Adipocyte (in vitro differentiated cells): ENCODE data around the gene DYDC1.

Experiments used
- DNase-seq: peaks from one replicate; pipeline ENCODE4 v3.0.0-alpha.2; 2015; ENCODE audit warnings: low read depth
- H3K27me3 ChIP-seq: replicated peaks from 2 replicates; pipeline ENCODE4 v1.7.0; 2013; ENCODE audit warnings: mild to moderate bottlenecking, low read length, moderate library complexity; ENCODE audit not compliant: control insufficient read depth, insufficient read depth
- H3K36me3 ChIP-seq: 2 replicates; pipeline ENCODE4 v1.7.0; 2013; ENCODE audit warnings: low read length, mild to moderate bottlenecking, moderate library complexity; ENCODE audit not compliant: control insufficient read depth, insufficient read depth, severe bottlenecking
- H3K4me1 ChIP-seq: 2 replicates; pipeline ENCODE4 v1.7.0; 2013; ENCODE audit warnings: mild to moderate bottlenecking, low read length, moderate library complexity; ENCODE audit not compliant: control insufficient read depth, insufficient read depth
- H3K4me3 ChIP-seq: 2 replicates; pipeline ENCODE4 v1.7.0; 2013; ENCODE audit warnings: mild to moderate bottlenecking, low read length, moderate library complexity
- H3K9ac ChIP-seq: 2 replicates; pipeline ENCODE4 v1.7.0; 2013; ENCODE audit warnings: mild to moderate bottlenecking, low read length, moderate library complexity
- H3K9me3 ChIP-seq: 2 replicates; pipeline ENCODE4 v1.7.0; 2013; ENCODE audit warnings: mild to moderate bottlenecking, low read length, moderate library complexity; ENCODE audit not compliant: control insufficient read depth

DYDC1 gene

DNA sequence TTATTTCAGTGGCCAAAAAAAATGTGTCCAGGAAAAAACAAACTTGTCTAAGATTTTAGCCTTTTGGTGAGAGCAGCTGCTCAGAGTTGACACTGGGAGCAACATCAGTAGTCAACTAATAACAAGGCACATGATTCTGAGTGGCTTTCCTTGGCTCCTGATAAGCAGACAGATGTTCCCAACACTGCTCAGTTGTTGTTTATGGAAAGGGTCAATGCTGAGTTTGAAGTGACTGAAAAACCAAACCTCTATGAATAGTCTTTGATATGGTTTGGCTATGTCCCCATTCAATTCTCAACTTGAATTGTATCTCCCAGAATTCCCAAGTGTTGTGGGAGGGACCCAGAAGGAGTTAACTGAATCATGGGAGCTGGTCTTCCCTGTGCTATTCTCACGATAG is 12.3 kb downstream of the DYDC1 start:
- Histone ChIP-seq H3K36me3 (no peaks in the 10 kb centered on the region), H3K27me3 (peaks cover 3% of the 10 kb centered on the region), H3K4me3 (no peak overlapping the region), H3K9me3 (no peaks in the 10 kb centered on the region), H3K9ac (no peak overlapping the region), H3K4me1 (no peaks in the 10 kb centered on the region)
- DNase-seq = no peak

DNA sequence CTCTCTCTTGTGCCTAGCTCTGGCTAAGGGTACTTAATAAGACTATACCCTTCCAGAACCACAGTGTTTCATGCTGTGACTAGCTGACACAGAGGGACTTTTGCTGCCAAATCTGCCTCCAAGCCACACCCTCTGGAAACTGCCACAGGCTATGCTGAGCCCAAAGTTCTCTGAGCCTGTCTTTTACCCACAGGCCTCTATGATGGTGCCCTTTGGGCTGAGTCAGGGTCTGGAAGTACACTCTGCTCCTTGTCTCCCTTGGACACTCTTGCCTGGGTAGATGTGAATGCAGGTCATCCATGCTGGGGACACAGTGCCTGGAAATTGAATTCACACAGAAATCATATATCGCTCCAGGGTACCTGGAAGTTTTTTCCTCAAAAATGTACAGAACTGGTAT is 22.6 kb downstream of the DYDC1 start:
- no peak overlapping the region for H3K4me3 ChIP-seq
- H3K9ac ChIP-seq = no peak overlapping the region
- peaks cover under 1% of the 10 kb centered on the region for H3K27me3 ChIP-seq
- no peak for DNase-seq
- H3K36me3 ChIP-seq = no peaks in the 10 kb centered on the region
- H3K9me3 ChIP-seq = no peaks in the 10 kb centered on the region
- H3K4me1 ChIP-seq = no peaks in the 10 kb centered on the region

DNA sequence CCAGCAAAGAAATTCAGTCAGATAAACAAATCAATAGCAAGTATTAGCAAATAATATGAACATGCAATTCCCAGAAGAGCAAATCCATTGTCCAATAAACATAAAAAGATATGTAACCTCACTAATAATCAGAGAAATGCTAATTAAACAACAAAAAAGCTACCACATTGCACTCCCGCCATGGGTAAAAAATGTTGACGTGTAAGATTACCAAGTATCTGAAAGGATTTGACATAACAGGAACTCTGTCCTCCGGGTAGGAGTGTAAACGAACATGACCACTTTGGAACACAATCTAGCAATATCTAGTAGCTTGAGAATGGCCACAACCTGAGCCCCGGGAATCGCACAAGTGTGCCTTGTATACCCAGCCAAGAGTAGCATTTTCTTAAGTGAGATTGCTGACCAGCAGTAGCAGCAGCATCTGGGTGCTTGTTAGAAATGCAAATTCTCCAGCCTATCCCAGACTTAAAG is 31.6 kb downstream of the DYDC1 start:
- no peak for DNase-seq

DNA sequence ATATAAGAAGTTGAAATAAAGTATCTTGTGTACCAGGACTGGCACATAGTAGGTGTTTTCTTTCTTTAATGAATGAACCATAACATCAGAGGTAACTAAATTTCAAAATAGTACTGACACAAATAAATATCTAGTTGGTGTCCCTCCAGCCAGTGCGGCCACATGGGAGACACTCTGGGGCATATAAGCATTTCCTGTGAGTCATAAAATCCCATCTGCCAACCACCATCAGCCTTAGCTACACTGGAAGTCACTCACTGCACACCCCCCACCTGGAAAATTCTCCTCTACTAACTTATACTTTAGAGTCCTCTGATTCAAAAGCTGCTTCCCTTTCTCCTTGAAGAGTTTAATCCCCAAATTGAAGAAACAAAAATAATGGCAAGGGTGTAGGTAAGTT is 32.5 kb downstream of the DYDC1 start:
- Histone ChIP-seq H3K4me3 (no peak overlapping the region), H3K9me3 (no peaks in the 10 kb centered on the region), H3K27me3 (peaks cover 14% of the 10 kb centered on the region), H3K9ac (no peak overlapping the region), H3K36me3 (no peaks in the 10 kb centered on the region), H3K4me1 (peaks cover 3% of the 10 kb centered on the region)
- no peak for DNase-seq

More for the DNA sequence above, 31.6 kb downstream of the DYDC1 start:
- Histone ChIP-seq H3K27me3 (peaks cover 14% of the 10 kb centered on the region), H3K4me3 (no peak overlapping the region), H3K36me3 (no peaks in the 10 kb centered on the region), H3K9me3 (no peaks in the 10 kb centered on the region), H3K9ac (no peak overlapping the region), H3K4me1 (peaks cover 3% of the 10 kb centered on the region)

DNA sequence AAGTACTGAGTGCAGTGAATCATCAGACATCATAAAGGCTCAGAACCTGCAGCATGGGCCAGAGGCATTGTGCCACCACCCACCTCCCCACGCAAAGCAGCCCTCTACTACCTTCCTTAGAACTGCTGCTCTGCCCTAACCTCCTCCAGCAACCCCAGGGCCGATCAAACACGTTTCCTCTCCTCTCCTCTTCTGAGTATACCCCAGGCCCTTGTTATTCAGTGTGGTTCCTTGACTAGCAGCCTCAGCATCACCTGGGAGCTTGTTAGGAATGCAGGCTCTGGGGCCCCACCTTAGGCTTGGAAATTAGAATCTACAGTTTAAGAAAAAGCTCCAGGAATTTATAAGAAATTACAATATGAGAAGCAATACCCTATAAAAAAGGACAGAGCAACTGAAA is 33.2 kb downstream of the DYDC1 start:
- Histone ChIP-seq H3K27me3 (peaks cover 7% of the 10 kb centered on the region), H3K4me1 (peaks cover 3% of the 10 kb centered on the region), H3K36me3 (no peaks in the 10 kb centered on the region), H3K9me3 (no peaks in the 10 kb centered on the region), H3K4me3 (no peak overlapping the region), H3K9ac (no peak overlapping the region)
- no peak for DNase-seq

DNA sequence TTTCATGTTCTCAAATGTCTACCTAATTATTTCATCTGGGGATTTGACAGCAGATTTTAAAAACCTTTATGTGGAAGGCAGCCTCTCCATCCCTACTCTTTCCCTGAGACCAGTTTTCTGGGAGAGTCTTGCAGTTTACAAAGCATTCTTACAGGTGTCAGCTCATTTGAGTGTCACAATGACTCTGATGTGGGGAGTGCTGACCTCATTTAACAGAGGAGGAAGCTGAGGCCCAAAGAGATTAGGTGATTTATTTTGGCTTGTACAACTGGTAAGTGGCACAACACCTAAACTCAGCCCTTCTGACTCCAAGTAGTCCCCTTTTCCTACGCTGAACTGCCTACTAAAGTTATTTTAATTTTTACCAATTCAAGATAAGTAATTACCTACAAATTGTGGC is 33.8 kb downstream of the DYDC1 start:
- peaks cover 7% of the 10 kb centered on the region for H3K27me3 ChIP-seq
- peaks cover 2% of the 10 kb centered on the region for H3K9me3 ChIP-seq
- H3K4me3 ChIP-seq = no peak overlapping the region
- no peak overlapping the region for H3K9ac ChIP-seq
- no peaks in the 10 kb centered on the region for H3K36me3 ChIP-seq
- H3K4me1 ChIP-seq = peaks cover 3% of the 10 kb centered on the region
- no peak for DNase-seq

DNA sequence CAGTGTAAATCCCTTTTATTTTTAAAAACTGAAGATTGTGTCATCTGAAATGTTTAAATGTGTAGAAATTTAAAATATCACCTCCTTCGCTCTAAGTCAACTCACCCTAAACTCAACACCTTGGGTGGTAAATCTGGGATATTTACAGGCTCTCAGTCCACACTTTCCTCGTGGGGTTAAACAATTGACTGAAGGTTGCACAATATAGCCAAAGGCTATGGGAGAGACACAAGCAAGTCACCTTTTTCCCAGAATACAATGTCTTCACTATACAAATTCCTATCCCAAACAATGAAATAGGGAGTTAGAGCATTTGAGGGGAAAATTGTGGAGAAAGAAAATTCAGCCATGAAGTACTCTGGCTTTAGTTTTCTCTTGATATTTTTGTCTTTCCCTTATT is 34.4 kb downstream of the DYDC1 start:
- H3K9ac ChIP-seq = no peak overlapping the region
- H3K36me3 ChIP-seq = no peaks in the 10 kb centered on the region
- peaks cover 3% of the 10 kb centered on the region for H3K4me1 ChIP-seq
- DNase-seq = no peak
- no peak overlapping the region for H3K4me3 ChIP-seq
- peaks cover 7% of the 10 kb centered on the region for H3K9me3 ChIP-seq
- peaks cover 7% of the 10 kb centered on the region for H3K27me3 ChIP-seq

DNA sequence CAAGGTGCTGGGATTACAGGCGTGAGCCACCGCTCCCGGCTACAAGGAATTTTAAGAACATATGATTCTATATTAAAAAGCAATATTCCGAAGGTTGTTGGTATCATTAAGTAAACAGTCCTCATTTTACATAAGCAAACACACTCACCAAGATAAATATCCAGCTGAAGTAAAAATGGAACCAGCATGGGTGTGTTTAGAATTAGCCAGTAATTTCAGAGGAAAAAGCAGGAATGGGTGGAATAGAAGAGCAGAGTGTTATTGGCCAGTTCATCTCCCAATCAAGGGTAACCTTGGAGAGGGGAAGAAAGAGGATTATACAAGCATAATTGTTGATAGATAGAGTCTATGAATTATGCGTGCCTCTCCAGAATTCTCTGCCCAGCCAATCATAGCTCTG is 35.4 kb downstream of the DYDC1 start:
- peaks cover 10% of the 10 kb centered on the region for H3K9me3 ChIP-seq
- no peak overlapping the region for H3K9ac ChIP-seq
- peaks cover 7% of the 10 kb centered on the region for H3K27me3 ChIP-seq
- no peaks in the 10 kb centered on the region for H3K36me3 ChIP-seq
- no peak for DNase-seq
- H3K4me3 ChIP-seq = no peak overlapping the region
- peaks cover 3% of the 10 kb centered on the region for H3K4me1 ChIP-seq

DNA sequence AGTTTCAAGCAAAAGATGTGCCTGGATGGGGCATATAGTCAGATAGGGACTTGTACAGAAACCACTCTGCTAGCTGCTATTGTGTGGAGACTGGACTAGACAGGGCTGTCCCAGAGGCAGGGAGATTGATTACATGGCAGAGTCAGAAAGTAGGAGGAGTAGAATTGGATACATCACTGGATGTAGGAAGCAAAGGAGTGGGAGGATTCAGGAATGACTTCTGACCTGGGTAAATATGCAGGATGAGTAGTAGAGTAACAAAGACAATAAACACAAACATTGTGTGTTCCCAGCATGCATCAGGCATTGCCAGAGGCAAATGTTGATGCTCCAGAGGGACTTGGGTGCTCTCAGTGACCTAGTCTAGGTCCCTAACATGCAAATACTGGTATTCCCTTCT is 36.2 kb downstream of the DYDC1 start:
- no peak overlapping the region for H3K4me3 ChIP-seq
- peaks cover 3% of the 10 kb centered on the region for H3K4me1 ChIP-seq
- no peaks in the 10 kb centered on the region for H3K36me3 ChIP-seq
- no peak for DNase-seq
- peaks cover 10% of the 10 kb centered on the region for H3K9me3 ChIP-seq
- H3K27me3 ChIP-seq = peaks cover 3% of the 10 kb centered on the region
- no peak overlapping the region for H3K9ac ChIP-seq

DNA sequence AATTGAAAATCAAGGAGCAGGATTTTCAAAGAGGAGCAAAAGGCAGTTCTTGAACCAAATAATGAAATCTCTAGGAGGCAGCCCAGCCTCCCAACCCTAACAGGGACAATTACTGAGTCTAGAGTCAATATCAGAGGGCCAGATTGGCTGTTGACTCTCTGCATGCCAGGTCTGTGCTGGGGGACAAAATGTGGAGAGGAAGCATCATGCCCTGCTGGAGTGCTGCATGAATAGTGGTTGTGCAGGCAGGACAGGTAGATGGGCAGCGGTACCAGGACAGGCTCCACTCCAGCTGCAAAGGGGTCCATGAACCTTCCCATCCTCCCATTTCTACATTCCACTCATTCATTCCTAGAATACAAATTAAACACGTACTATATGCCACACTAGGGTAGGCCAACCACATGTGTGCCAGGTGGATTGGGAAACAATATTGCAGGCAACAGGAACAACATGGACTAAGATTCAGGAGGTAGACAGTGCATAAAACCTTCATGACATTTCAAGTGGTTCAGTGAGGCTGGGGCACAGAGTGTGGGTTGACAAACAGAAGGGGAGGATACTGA is 36.7 kb downstream of the DYDC1 start:
- DNase-seq = no peak
- Histone ChIP-seq H3K4me1 (peaks cover 3% of the 10 kb centered on the region), H3K27me3 (no peaks in the 10 kb centered on the region), H3K9me3 (peaks cover 10% of the 10 kb centered on the region), H3K4me3 (no peak overlapping the region), H3K36me3 (no peaks in the 10 kb centered on the region), H3K9ac (no peak overlapping the region)

DNA sequence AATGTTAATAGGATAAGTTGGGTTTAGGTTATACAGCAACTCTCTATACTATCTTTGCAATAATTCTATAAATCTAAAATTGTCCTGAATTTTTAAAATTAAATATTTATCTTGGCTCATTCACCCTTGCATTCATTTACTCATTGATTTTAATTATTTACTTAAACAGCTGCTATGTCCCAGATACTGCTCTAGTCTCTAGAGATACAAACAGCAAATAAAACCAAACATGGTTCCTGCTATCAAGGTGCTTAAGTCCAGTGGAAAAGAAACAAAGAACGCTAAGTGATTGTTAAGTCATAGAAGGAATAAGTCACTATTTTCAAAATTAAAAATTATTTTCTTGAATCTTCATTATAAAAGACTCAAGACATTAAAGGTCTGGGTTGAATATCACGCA is 37.2 kb downstream of the DYDC1 start:
- Histone ChIP-seq H3K36me3 (no peaks in the 10 kb centered on the region), H3K9me3 (peaks cover 10% of the 10 kb centered on the region), H3K27me3 (no peaks in the 10 kb centered on the region), H3K4me1 (peaks cover 3% of the 10 kb centered on the region), H3K4me3 (no peak overlapping the region), H3K9ac (no peak overlapping the region)
- no peak for DNase-seq

DNA sequence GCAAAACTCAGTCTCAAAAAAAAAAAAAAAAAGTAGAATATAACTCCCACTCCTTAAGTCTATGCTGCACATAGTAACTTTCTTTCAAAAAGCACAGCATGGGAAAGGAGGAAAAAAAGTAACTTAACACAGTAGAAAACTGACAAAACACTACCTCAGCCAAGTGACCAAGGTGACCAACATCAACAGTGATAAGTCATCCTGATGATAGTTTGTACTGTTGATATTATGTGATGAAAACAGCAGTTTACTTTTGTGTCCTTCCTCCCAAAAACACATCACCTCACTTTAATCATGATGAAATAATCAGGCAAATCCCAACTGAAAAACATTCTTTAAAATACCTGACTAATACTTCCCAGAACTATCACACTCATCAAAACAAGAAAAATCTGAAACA is 37.8 kb downstream of the DYDC1 start:
- Histone ChIP-seq H3K36me3 (no peaks in the 10 kb centered on the region), H3K4me1 (peaks cover 3% of the 10 kb centered on the region), H3K27me3 (no peaks in the 10 kb centered on the region), H3K4me3 (no peak overlapping the region), H3K9ac (no peak overlapping the region), H3K9me3 (peaks cover 10% of the 10 kb centered on the region)
- DNase-seq = no peak
